ENCODE measurements around the gene SPINT4.

DNA sequence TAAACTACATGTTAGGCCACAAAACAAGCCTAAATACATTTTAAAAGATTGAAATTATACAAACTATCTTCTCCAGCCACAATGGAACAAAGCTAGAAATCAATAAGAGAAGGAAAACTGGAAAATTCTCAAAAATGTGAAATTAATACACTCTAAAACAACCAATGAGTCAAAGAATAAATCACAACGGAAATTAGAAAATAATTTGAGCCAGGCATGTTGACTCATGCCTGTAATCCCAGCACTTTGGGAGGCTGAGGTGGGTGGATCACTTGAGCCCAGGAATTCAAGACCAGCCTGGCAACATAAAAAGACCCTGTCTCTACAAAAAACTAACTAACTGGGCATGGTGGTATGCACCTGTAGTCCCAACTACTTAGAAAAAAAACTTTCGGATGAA, 26.7 kb upstream of the SPINT4 start:
- TF ChIP-seq ELF4 (IDR thresholded peaks at IDR 0.05), result no peak
- no peak for TF ChIP-seq BHLHE40 (IDR thresholded peaks at IDR 0.05; ENCODE audit: borderline replicate concordance)
- no peak for TF ChIP-seq ZNF384 (IDR thresholded peaks at IDR 0.05)
